PFSK-1 (cell line): ENCODE results near the gene MYL3.

Experiments
- FOXP2 ChIP-seq: optimal IDR thresholded peaks from 2 replicates; pipeline ENCODE3; 2011; ENCODE audit warnings: borderline replicate concordance, control low read depth, inconsistent platforms; ENCODE audit not compliant: insufficient read depth; ENCODE audit errors: extremely low read length, extremely low read depth
- POLR2AphosphoS5 ChIP-seq: IDR thresholded peaks from 2 replicates; pipeline ENCODE4 v1.6.1; 2012; ENCODE audit warnings: low read depth, mild to moderate bottlenecking, control low read depth, low read length, moderate library complexity
- SIN3A ChIP-seq: IDR thresholded peaks from 2 replicates; pipeline ENCODE4 v1.6.1; 2012; ENCODE audit warnings: mild to moderate bottlenecking, low read length, moderate library complexity, borderline replicate concordance; ENCODE audit not compliant: insufficient read depth
- TAF1 ChIP-seq: IDR thresholded peaks from 2 replicates; pipeline ENCODE4 v1.6.1; 2012; ENCODE audit warnings: low read length, control low read depth, borderline replicate concordance; ENCODE audit not compliant: insufficient read depth
- TF ChIP-seq, protein P1 (sequence below), 2 experiments: IDR thresholded peaks; 2 replicates each; pipeline versions ENCODE4 v1.6.1 to v1.8.0; 2011 to 2012; ENCODE audit warnings: low read depth in 2 of 2, low read length in 2 of 2, control low read depth in 1 of 2, inconsistent platforms in 1 of 2, mild to moderate bottlenecking in 1 of 2, moderate library complexity in 1 of 2; ENCODE audit not compliant: insufficient read depth in 1 of 2

Gene MYL3

DNA sequence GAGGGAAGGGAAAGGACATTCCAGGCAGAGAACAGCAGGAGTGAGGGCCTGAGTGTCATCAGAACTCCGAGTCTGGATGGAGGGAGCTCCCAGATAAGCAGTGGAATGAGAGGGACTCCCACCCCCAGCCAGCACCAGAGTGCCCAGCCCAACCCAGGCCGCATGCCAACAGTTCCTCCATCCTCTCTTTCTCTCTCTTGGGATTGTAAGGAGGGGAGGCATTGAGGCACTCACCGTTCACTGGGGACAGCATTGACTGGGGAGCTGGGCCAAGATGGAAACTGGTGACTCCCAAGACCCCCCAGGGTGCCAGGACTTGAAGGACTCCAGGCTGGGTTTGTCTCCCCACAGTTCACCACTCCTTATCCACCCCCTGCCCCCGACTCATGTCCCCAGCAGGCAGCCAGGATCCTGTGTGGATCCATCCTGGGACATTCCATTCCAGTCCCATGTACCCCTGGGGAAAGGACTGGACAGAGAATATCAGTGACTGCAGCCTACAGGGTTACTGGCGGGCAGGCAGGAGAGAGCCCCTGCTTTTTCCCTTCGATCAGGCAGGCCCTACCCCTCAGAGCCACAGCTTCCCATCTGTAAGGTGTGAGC is 30.0 kb upstream of the MYL3 start:
- TF ChIP-seq FOXP2 (no peak), POLR2AphosphoS5 (no peak), TAF1 (no peak), SIN3A (no peak)
- TF ChIP-seq, protein P1, sequence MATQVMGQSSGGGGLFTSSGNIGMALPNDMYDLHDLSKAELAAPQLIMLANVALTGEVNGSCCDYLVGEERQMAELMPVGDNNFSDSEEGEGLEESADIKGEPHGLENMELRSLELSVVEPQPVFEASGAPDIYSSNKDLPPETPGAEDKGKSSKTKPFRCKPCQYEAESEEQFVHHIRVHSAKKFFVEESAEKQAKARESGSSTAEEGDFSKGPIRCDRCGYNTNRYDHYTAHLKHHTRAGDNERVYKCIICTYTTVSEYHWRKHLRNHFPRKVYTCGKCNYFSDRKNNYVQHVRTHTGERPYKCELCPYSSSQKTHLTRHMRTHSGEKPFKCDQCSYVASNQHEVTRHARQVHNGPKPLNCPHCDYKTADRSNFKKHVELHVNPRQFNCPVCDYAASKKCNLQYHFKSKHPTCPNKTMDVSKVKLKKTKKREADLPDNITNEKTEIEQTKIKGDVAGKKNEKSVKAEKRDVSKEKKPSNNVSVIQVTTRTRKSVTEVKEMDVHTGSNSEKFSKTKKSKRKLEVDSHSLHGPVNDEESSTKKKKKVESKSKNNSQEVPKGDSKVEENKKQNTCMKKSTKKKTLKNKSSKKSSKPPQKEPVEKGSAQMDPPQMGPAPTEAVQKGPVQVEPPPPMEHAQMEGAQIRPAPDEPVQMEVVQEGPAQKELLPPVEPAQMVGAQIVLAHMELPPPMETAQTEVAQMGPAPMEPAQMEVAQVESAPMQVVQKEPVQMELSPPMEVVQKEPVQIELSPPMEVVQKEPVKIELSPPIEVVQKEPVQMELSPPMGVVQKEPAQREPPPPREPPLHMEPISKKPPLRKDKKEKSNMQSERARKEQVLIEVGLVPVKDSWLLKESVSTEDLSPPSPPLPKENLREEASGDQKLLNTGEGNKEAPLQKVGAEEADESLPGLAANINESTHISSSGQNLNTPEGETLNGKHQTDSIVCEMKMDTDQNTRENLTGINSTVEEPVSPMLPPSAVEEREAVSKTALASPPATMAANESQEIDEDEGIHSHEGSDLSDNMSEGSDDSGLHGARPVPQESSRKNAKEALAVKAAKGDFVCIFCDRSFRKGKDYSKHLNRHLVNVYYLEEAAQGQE (IDR thresholded peaks at IDR 0.05; ENCODE audit: insufficient read depth in 1 of 2, low read depth in 2 of 2, low read length in 2 of 2), result no peak

DNA sequence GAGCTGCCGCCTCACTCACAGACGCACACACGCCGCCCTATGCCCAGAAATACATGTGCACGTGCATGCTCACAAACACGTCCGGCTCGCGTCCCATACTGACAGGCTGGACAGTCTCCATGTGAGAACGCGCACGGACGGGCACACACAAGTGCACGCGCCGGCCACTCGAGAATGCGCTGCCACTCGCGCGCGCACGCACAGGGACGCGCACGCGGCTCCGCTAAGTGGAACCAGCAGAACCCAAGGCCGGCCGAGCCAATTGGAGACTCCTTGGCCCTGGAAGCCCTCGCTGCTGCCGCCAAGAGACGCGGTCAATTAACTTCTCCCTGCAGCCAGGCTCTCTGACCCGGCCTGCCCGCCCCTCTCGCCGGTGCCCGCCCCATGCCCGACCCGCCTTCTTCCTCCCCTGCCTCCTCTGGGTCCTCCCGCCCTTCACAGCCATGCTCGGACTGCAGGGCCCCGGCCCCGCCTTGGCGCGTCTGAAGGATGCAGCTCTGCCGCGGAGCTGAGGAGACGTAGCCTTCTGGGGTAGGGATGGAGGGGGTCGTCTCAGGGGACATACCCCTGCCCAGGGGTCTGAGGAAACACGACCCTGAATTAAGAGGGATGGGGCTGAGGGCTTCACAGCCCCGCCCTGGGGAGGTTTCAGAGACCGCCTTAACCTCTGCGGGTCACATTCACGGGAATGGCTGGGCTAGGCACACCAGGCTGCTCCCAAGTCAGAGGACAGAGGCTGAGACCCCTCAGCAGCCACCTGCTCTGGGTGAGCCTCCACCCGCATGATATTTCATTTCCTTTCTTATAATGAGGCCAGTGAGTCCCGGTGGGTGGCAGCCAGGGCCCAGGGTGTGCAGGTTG is 29.3 kb upstream of the MYL3 start:
- TF ChIP-seq SIN3A, result no peak
- TF ChIP-seq, protein P1 (IDR thresholded peaks at IDR 0.05; ENCODE audit: insufficient read depth in 1 of 2, low read depth in 2 of 2, low read length in 2 of 2), result no peak
- TF ChIP-seq FOXP2, result no peak
- TF ChIP-seq POLR2AphosphoS5, result no peak
- no peak for TF ChIP-seq TAF1

DNA sequence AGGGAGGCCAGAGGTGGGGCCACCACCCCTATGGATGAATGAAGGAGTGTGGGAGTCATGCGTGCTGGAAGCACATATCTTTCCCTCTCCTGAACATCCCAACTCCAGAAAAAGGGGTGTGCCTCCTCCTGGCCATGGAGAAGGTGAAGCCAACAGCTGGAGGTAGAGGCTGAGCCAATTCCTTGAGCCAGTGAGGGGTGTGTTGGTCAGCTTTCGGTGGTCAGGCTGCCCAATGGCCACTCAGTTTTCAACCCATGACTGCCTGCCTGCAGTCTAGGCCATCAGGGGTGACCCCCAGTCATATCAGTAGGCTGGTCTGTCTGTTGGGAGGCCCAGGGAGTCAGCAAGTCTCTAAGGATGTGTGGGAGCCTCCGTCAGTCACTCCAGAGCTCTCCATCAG is 27.9 kb upstream of the MYL3 start:
- TF ChIP-seq, protein P1 (IDR thresholded peaks at IDR 0.05; ENCODE audit: insufficient read depth in 1 of 2, low read depth in 2 of 2, low read length in 2 of 2), result no peak
- TF ChIP-seq TAF1 (no peak), SIN3A (no peak), POLR2AphosphoS5 (no peak), FOXP2 (no peak)

DNA sequence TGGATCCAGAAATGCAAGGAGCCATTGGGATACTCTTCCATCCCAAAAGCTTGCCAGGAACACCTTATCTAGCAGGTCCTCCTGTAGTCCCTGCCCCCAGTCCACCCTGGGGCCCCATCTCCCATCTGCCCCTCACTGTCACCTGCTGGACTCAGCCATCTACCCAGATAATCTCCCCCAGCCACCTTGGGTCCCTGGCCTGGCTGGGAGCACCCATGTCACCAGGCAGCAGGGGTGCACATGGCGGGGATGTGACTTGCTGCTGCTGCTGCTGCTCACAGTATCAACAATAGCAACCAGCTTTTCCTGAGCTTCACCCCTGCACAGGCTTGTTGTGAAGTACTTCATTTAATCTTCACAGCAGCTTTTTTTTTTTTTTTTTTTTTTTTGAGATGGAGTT is 26.9 kb upstream of the MYL3 start:
- TF ChIP-seq, protein P1 (IDR thresholded peaks at IDR 0.05; ENCODE audit: insufficient read depth in 1 of 2, low read depth in 2 of 2, low read length in 2 of 2), result no peak
- TF ChIP-seq TAF1, result no peak
- TF ChIP-seq FOXP2, result no peak
- no peak for TF ChIP-seq POLR2AphosphoS5
- no peak for TF ChIP-seq SIN3A
